Activated T-cell treated with anti-CD3 and anti-CD28 coated beads for 4 hours (primary cell): Measurements from ENCODE around the gene TEK.

ENCODE experiments used
- DNase-seq: peaks from one replicate; pipeline ENCODE4 v3.0.0-alpha.2; 2020

Gene TEK

DNA sequence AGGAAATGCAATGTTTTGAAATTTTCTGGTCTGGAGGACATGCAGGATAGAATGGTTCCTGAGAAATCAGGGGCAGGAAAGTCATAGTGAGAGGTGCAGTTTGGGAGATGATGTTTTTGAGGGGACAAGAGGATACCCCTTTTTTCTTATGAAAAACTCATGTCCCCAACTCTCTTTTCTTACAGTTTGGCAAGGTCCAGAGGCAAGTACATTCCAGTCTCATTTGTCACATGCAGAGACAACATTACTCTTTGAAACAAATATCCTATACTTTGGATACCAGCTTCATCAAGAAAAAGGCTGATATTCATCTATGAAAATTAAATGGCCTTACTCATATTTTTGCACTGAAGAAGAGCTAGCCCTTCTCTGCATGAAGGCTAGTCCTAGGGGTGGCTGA lies 139.7 kb downstream of the TEK start:
- DNase-seq = no peak

DNA sequence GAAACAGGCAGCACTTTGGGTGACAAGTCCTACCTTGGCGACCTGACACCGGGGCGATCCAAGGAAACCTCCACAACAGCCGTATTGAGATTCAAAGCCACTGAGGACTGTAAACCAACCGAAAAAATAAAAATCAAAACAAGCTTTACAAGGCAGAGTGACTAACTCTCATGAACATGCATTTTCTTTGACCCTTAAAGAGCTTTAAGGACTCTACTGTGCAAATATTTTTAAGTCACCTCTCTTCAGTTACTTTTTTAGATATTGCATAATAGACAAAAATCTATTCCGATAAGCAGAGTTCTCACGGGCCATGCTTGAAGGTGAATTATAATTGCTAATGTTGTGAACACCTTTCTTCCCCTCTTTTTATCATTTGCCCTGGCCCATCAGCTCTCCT lies 149.6 kb downstream of the TEK start:
- DNase-seq = no peak

DNA sequence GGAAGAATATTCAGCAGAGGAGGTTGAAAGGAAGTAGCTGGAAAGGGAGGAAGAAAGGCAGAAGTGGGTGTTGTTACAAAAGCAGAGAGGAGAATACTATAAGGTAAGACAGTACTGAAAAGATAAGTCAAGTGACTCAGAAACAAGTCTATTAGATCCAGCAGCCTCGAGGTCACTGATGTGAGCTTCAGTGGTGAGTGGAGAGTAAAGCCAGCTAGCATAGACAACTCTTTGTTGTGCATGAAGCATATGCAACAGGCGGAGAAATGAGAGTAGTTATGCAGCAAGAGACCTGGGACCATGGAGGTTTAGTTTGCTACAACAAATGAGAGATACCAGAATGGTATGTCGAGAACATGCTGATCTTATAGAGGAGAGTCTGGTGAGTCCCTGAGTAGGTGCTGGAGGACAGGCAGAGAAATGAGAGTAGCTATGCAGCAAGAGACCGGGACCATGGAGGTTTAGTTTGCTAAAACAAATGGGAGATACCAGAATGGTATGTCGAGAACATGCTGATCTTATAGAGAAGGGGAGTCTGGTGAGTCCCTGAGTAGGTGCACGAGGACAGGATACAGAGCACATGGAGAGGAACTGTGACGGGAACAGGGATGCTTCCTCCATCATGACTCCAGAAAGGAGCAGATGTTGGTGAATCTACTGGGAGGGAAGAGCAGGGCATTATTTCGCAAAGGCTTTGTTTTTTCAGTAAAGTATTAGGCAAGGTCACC lies 151.9 kb downstream of the TEK start:
- DNase-seq = no peak

GRCh38 chr9:27261517-27262211 lies 152.6 kb downstream of the TEK start:
- DNase-seq = no peak

DNA sequence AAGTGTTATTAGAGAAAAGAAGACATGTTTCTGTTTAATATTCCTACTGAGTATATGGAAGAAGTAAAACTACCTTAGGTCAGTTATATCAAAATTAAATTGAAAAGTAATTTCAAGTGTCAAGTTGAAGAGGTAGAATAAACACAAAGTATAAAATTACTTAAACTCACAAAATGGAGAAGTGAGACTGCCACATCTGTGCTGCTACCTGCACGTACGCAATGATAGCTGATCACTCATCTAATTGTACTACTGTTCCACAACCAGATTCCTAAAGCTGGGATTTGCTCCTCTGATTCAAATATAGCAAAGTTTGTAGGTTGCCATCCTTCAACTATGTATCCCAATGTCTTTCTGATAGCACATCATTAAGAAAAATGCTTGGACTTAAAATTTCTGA lies 163.1 kb downstream of the TEK start:
- DNase-seq = no peak

- no peak for DNase-seq
These were observed 164.2 kb downstream of the TEK start for GRCh38 chr9:27273186-27273585.

GRCh38 chr9:27276193-27277030 lies 167.4 kb downstream of the TEK start:
- DNase-seq = no peak

GRCh38 chr9:27278374-27278773 lies 169.3 kb downstream of the TEK start:
- DNase-seq = no peak

GRCh38 chr9:27279611-27280010 lies 170.6 kb downstream of the TEK start:
- no peak for DNase-seq
